ENCODE measurements around the gene KCNK17. TPM values are rescaled to one million over a fixed set of nuclear protein-coding genes. Genes with fewer than 3 reads are reported as not detected.
A peak's percentile ranks its signal among the peaks of the same experiment; 100 is the strongest.

The KCNK17 gene
- polyA plus RNA-seq, 3 donors: not detected

GRCh38 chr6:39319621-39320362, 5.6 kb upstream of the KCNK17 start:
- Histone ChIP-seq H3K9ac (ENCODE audit: insufficient read depth, low read length, poor library complexity, severe bottlenecking) (no peak overlapping the region), H3K79me2 (ENCODE audit: insufficient read depth, low read length) (no peaks in the 10 kb centered on the region), H3K9me3 (replicated peaks in 1 of 2; ENCODE audit: control insufficient read depth in 1 of 2, insufficient read depth in 1 of 2, low read length in 2 of 2) (no peaks in the 10 kb centered on the region), H3K27ac (ENCODE audit: low read depth in 1 of 2, low read length in 2 of 2) (no peak overlapping the region), H4K20me1 (ENCODE audit: insufficient read depth, low read length) (no peaks in the 10 kb centered on the region), H3K4me1 (ENCODE audit: control insufficient read depth in 1 of 2, insufficient read depth in 2 of 2, low read length in 2 of 2) (peaks cover under 1 to 2% of the 10 kb centered on the region in 2 donors), H2AFZ (ENCODE audit: insufficient read depth, low read depth, low read length, poor library complexity, severe bottlenecking) (no peak overlapping the region), H3K4me3 (replicated peaks in 1 of 3; ENCODE audit: low read depth in 2 of 3, low read length in 3 of 3) (no peak overlapping the region), H3K4me2 (replicated peaks; ENCODE audit: extremely low read depth, low read length, poor library complexity, severe bottlenecking) (no peak overlapping the region), H3K36me3 (replicated peaks in 1 of 2; ENCODE audit: control insufficient read depth in 1 of 2, insufficient read depth in 2 of 2, low read length in 2 of 2) (no peaks in the 10 kb centered on the region), H3K27me3 (ENCODE audit: control insufficient read depth in 2 of 2, insufficient read depth in 2 of 2, low read length in 2 of 2) (peaks cover 5 to 15% of the 10 kb centered on the region in 2 donors)
- Mint-ChIP-seq H3K9me3 (peaks cover 0 to 5% (median 0%) of the 10 kb centered on the region in 7 donors), H3K27me3 (ENCODE audit: low read depth in 3 of 3) (peaks cover 22 to 45% (median 43%) of the 10 kb centered on the region in 3 donors), H3K36me3 (no peaks in the 10 kb centered on the region), H3K4me1 (peaks cover 9% of the 10 kb centered on the region), H3K4me3 (no peak overlapping the region), H3K27ac (no peak overlapping the region)
- intact Hi-C loops (cut with micrococcal nuclease): no loop called here
- WGBS (ENCODE audit: insufficient coverage): 73% methylated on average over 5 of the region's 13 CpGs
- no peak for DNase-seq
- no peak for TF ChIP-seq CTCF (IDR thresholded peaks at IDR 0.05)

- no peaks in the 10 kb centered on the region for H3K36me3 Mint-ChIP-seq
- intact Hi-C loops (cut with micrococcal nuclease): no loop called here
- H3K27me3 Mint-ChIP-seq (ENCODE audit: low read depth in 3 of 3): peaks cover 47 to 66% (median 64%) of the 10 kb centered on the region in 3 donors
Observed at GRCh38 chr6:39317256-39317655, 3.0 kb upstream of the KCNK17 start.

More at GRCh38 chr6:39317256-39317655, 3.0 kb upstream of the KCNK17 start:
- no peaks in the 10 kb centered on the region for H3K79me2 ChIP-seq (ENCODE audit: insufficient read depth, low read length)
- no peak overlapping the region for H3K9ac ChIP-seq (ENCODE audit: insufficient read depth, low read length, poor library complexity, severe bottlenecking)
- H3K4me3 ChIP-seq (replicated peaks in 1 of 3; ENCODE audit: low read depth in 2 of 3, low read length in 3 of 3): no peak overlapping the region
- peaks cover 23 to 24% of the 10 kb centered on the region in 2 donors for H3K4me1 ChIP-seq (ENCODE audit: control insufficient read depth in 1 of 2, insufficient read depth in 2 of 2, low read length in 2 of 2)
- Mint-ChIP-seq H3K4me3 (no peak overlapping the region), H3K4me1 (peaks cover 27% of the 10 kb centered on the region), H3K9me3 (peaks cover 0 to 18% (median 0%) of the 10 kb centered on the region in 7 donors), H3K27ac (peak overlapping the region in 1 of 7 donors; percentile 74)
- H4K20me1 ChIP-seq (ENCODE audit: insufficient read depth, low read length): no peaks in the 10 kb centered on the region
- TF ChIP-seq CTCF (IDR thresholded peaks at IDR 0.05): no peak
- no peaks in the 10 kb centered on the region for H3K36me3 ChIP-seq (replicated peaks in 1 of 2; ENCODE audit: control insufficient read depth in 1 of 2, insufficient read depth in 2 of 2, low read length in 2 of 2)
- DNase-seq: no peak
- H3K9me3 ChIP-seq (replicated peaks in 1 of 2; ENCODE audit: control insufficient read depth in 1 of 2, insufficient read depth in 1 of 2, low read length in 2 of 2): peaks cover 0 to 19% of the 10 kb centered on the region in 2 donors
- WGBS (ENCODE audit: insufficient coverage): 86% methylated on average over 3 of the region's 3 CpGs
- no peak overlapping the region for H3K27ac ChIP-seq (ENCODE audit: low read depth in 1 of 2, low read length in 2 of 2)
- H3K27me3 ChIP-seq (ENCODE audit: control insufficient read depth in 2 of 2, insufficient read depth in 2 of 2, low read length in 2 of 2): peaks cover 30 to 40% of the 10 kb centered on the region in 2 donors
- H3K4me2 ChIP-seq (replicated peaks; ENCODE audit: extremely low read depth, low read length, poor library complexity, severe bottlenecking): no peak overlapping the region
- no peak overlapping the region for H2AFZ ChIP-seq (ENCODE audit: insufficient read depth, low read depth, low read length, poor library complexity, severe bottlenecking)
